ENCODE results near the gene C20orf202.

GRCh38 chr20:1185316-1185741 lies 17.9 kb upstream of the C20orf202 start:
- no peak for TF ChIP-seq ZFP3 (tag by site-specific recombination; IDR thresholded peaks at IDR 0.05; ENCODE audit: low read depth)
- no peak for TF ChIP-seq KLF7 (tag by site-specific recombination; IDR thresholded peaks at IDR 0.05; ENCODE audit: borderline replicate concordance)
- no peak for TF ChIP-seq ZNF239 (tag by site-specific recombination; IDR thresholded peaks at IDR 0.05)
- no peak for TF ChIP-seq TCF7L2 (IDR thresholded peaks at IDR 0.05; ENCODE audit: borderline replicate concordance, low read depth, low read length)
- no peak for TF ChIP-seq CTCF (tag by site-specific recombination; IDR thresholded peaks at IDR 0.05)
- no peak for TF ChIP-seq ZNF433 (tag by site-specific recombination; IDR thresholded peaks at IDR 0.05; ENCODE audit: low read depth)
- TF ChIP-seq ATF2 (tag by site-specific recombination; IDR thresholded peaks at IDR 0.05; ENCODE audit: low read depth) = no peak
- TF ChIP-seq ZNF26 (tag by site-specific recombination; IDR thresholded peaks at IDR 0.05) = no peak

Data from HEK293 (cell line).